Gastrocnemius medialis (tissue), 4 donors: ENCODE data around the gene TMEM171. TPM values are rescaled to one million over a fixed set of nuclear protein-coding genes. Genes with fewer than 3 reads are reported as not detected.

Source experiments
- ATAC-seq, 2 donors: fragments of 150-250 bp; one replicate each; pipeline ENCODE4 v1.9.1; 2016
- DNase-seq, 2 donors: peaks; one replicate each; pipeline ENCODE4 v3.0.0-alpha.2; 2019
- H3K27ac ChIP-seq, 4 donors: fragments of 200-600 bp; sonication (generic); 1 replicate in 1 of 4; 2 replicates in 3 of 4; pipeline ENCODE4 v1.5.1; 2016 to 2018; ENCODE audit warnings: mild to moderate bottlenecking in 2 of 4, moderate library complexity in 1 of 4
- H3K27me3 ChIP-seq, 3 donors: fragments of 200-600 bp; sonication (generic) in 2 of 3; 1 replicate in 1 of 3; 2 replicates in 2 of 3; pipeline versions ENCODE4 v1.5.1 to v1.6.0; 2016 to 2019; ENCODE audit warnings: mild to moderate bottlenecking in 1 of 3, moderate library complexity in 1 of 3
- H3K36me3 ChIP-seq, 2 donors: fragments of 200-600 bp; sonication (generic) in 1 of 2; one replicate each; pipeline ENCODE4 v1.5.1; 2017 to 2018
- H3K4me1 ChIP-seq, 2 donors: fragments of 200-600 bp; sonication (generic) in 1 of 2; one replicate each; pipeline ENCODE4 v1.5.1; 2016 to 2017; ENCODE audit warnings: mild to moderate bottlenecking in 2 of 2
- H3K4me3 ChIP-seq, 4 donors: fragments of 200-600 bp; sonication (generic) in 3 of 4; 1 replicate in 1 of 4; 2 replicates in 3 of 4; pipeline ENCODE4 v1.5.1; 2016 to 2019; ENCODE audit warnings: mild to moderate bottlenecking in 2 of 4
- H3K9me3 ChIP-seq, 3 donors: fragments of 200-600 bp; sonication (generic) in 2 of 3; 1 replicate in 1 of 3; 2 replicates in 2 of 3; pipeline ENCODE4 v1.5.1; 2016 to 2019
- CTCF ChIP-seq, 5 experiments: fragments of 450-650 bp in 3 of 5; fragments of 200-600 bp in 2 of 5; sonication (generic) in 2 of 5; IDR thresholded peaks in 4 of 5; conservative IDR thresholded peaks in 1 of 5; 1 replicate in 4 of 5; 2 replicates in 1 of 5; pipeline ENCODE4 v1.5.1; 2016 to 2019; ENCODE audit warnings: antibody characterized with exemption in 5 of 5, mild to moderate bottlenecking in 3 of 5, moderate library complexity in 3 of 5
- POLR2A ChIP-seq, 2 donors: fragments of 450-650 bp; IDR thresholded peaks; one replicate each; pipeline ENCODE4 v1.6.1; 2017; ENCODE audit warnings: antibody characterized with exemption in 2 of 2, mild to moderate bottlenecking in 2 of 2, moderate library complexity in 2 of 2
- in situ Hi-C, 4 donors: fragments of 200-750 bp; cut with MboI; loops; one replicate each; pipeline versions ENCODE4 v1.15.0 to v1.8.0; 2017; ENCODE audit warnings: low sequenced_read_pairs in 4 of 4
- intact Hi-C: fragments of 100-400 bp; cut with DNase I; formaldehyde crosslinking; loops from one replicate; pipeline ENCODE4 v1.15.1; 2023; ENCODE audit warnings: low total_unique reads
- total RNA-seq, 4 donors: library from RNA; depleted of rRNA; stranded (reverse); fragments of >200 nt; gene quantifications; one replicate each; pipeline versions ENCODE4 v1.1.0 to v1.2.3, GENCODE V29; 2016

The TMEM171 gene
- total RNA-seq, 4 donors from 2014 or later = 0.27 to 0.97 TPM; not detected in 2

DNA sequence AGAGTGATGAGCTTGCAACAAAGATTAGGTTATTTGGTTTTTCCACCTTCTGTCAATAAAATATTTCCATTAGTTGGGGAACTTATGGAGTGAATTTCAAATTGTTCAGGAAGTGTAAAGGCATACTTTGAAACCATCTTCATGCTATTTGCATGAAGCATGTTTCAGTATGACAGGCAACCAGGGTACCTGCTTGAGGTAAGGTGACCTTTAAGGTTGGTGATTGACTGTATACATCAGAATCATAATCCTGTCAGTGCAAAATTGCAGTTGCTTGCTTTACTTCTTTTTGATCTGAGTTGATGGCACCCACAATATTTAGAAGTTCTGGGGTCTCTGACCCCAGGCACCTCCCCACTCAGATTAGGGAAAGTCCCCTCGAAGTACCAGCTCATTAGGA lies 26.0 kb upstream of the TMEM171 start:
- no peak for ATAC-seq
- Histone ChIP-seq H3K36me3 (no peaks in the 10 kb centered on the region), H3K27ac (no peak overlapping the region), H3K4me1 (no peaks in the 10 kb centered on the region), H3K9me3 (no peaks in the 10 kb centered on the region), H3K4me3 (no peak overlapping the region), H3K27me3 (no peaks in the 10 kb centered on the region)
- TF ChIP-seq POLR2A (IDR thresholded peaks at IDR 0.05) (no peak), CTCF (IDR thresholded peaks at IDR 0.05 in 4 of 5, conservative IDR thresholded peaks at IDR 0.05 in 1 of 5) (no peak)
- in situ Hi-C loops (no loop called here), intact Hi-C loops (loop anchor here (10.0 kb wide), 1 partner anchor 120 kb away; no protein-coding TSS in a partner anchor)
- DNase-seq = no peak

DNA sequence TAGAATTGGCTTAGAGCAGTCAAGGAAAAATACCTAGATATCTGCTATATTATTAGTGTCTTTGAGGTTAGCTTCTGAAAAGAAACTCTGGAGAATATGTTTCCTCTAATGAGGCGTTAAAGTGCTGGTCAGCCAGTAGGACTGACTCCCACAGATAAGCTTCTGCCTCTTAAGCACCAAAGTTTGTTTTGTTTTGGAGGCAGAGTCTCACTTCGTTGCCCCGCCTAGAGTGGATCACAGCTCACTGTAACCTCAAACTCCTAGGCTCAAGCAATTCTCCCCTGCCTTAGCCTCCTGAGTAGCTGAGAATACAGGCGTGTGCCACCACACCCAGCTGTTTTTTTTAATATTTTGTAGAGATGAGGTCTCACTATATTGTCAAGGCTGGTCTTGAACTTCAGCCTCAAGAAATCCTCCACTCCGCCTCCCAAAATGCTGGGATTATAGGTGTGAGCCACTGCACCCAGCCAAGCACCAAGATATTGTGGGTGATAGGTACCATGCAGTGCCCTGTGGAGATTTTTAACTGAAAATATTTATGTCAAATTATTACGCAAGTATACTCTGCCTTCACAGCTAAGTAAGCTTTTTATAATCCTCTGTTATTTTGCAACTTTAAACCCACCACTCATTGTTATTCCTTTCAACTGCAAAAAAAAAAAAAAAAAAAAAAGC lies 24.7 kb upstream of the TMEM171 start:
- no peaks in the 10 kb centered on the region for H3K36me3 ChIP-seq
- ATAC-seq (no peak), DNase-seq (no peak)
- no peaks in the 10 kb centered on the region for H3K9me3 ChIP-seq
- intact Hi-C loops = loop anchor here (10.0 kb wide), 1 partner anchor 119 kb away; no protein-coding TSS in a partner anchor
- TF ChIP-seq POLR2A (IDR thresholded peaks at IDR 0.05) (no peak), CTCF (IDR thresholded peaks at IDR 0.05 in 4 of 5, conservative IDR thresholded peaks at IDR 0.05 in 1 of 5) (no peak)
- no peak overlapping the region for H3K27ac ChIP-seq
- in situ Hi-C loops = no loop called here
- no peaks in the 10 kb centered on the region for H3K27me3 ChIP-seq
- H3K4me3 ChIP-seq = no peak overlapping the region
- no peaks in the 10 kb centered on the region for H3K4me1 ChIP-seq

DNA sequence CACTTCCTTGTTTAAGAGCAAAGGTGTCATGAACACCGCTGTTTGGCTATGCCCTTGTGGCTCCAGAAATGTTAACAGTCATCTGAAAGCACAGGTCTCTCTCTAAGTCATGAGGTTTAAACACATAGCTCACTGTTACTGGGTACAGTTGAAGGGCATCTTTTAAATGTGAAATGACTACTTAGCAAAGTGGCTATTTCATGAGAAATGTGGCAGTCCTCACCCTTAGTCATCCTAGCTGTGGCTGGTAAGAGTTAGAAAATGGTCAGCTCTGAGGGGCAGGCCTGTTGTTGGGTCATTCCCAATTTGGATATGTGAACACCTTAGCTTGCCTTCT lies 24.2 kb upstream of the TMEM171 start:
- no peak overlapping the region for H3K27ac ChIP-seq
- no peaks in the 10 kb centered on the region for H3K4me1 ChIP-seq
- intact Hi-C loops (loop anchor here (10.0 kb wide), 1 partner anchor 119 kb away; no protein-coding TSS in a partner anchor), in situ Hi-C loops (no loop called here)
- H3K27me3 ChIP-seq = no peaks in the 10 kb centered on the region
- ATAC-seq (no peak), DNase-seq (no peak)
- H3K4me3 ChIP-seq = no peak overlapping the region
- TF ChIP-seq POLR2A (IDR thresholded peaks at IDR 0.05) (no peak), CTCF (IDR thresholded peaks at IDR 0.05 in 4 of 5, conservative IDR thresholded peaks at IDR 0.05 in 1 of 5) (no peak)
- H3K9me3 ChIP-seq = no peaks in the 10 kb centered on the region
- H3K36me3 ChIP-seq = no peaks in the 10 kb centered on the region

DNA sequence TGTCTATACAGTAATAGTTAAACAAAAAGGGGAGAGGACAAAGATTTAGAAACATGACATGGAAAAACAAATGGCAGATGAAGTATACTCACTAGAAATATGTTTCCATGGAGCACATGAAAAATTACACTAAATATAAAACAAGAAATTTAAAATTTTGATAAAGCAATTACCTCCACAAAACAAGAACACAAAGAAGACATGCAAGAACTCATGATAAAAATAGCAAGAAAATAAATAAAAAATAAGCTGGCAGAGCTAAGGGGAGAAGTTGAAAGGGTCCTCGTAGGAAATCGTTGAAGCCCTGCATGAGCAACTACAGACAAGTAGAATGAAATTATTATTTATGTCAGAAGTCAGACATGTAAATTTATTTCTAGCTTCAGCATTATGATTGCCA lies 22.6 kb upstream of the TMEM171 start:
- H3K9me3 ChIP-seq = no peaks in the 10 kb centered on the region
- in situ Hi-C loops (no loop called here), intact Hi-C loops (loop anchor here (10.0 kb wide), 1 partner anchor 117 kb away; no protein-coding TSS in a partner anchor)
- ATAC-seq (no peak), DNase-seq (no peak)
- H3K4me1 ChIP-seq = no peaks in the 10 kb centered on the region
- no peak overlapping the region for H3K4me3 ChIP-seq
- no peaks in the 10 kb centered on the region for H3K27me3 ChIP-seq
- H3K27ac ChIP-seq = no peak overlapping the region
- no peaks in the 10 kb centered on the region for H3K36me3 ChIP-seq
- TF ChIP-seq POLR2A (IDR thresholded peaks at IDR 0.05) (no peak), CTCF (IDR thresholded peaks at IDR 0.05 in 4 of 5, conservative IDR thresholded peaks at IDR 0.05 in 1 of 5) (no peak)

DNA sequence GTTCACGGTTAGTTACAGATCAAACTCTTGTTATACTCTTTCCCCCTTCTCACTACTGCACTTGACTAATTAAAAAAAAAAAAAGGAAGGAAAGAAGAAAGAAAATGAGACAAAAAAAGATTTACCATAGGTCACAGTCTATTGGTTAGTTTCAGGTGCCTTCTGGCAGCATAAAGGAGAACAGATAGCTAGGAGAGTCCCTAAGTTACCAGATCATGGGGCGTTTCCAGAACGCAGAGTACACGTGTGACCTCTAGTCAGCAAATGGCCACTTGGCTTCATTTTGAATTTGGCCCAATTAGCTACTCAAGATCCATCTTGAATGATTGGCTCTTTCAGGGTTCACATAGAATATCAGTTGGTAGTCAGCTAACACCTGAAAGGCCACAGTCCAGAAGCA lies 20.3 kb upstream of the TMEM171 start:
- ATAC-seq (no peak), DNase-seq (no peak)
- H3K4me1 ChIP-seq = no peaks in the 10 kb centered on the region
- in situ Hi-C loops (no loop called here), intact Hi-C loops (no loop called here)
- no peak overlapping the region for H3K4me3 ChIP-seq
- H3K27me3 ChIP-seq = no peaks in the 10 kb centered on the region
- TF ChIP-seq POLR2A (IDR thresholded peaks at IDR 0.05) (no peak), CTCF (IDR thresholded peaks at IDR 0.05 in 4 of 5, conservative IDR thresholded peaks at IDR 0.05 in 1 of 5) (no peak)
- H3K27ac ChIP-seq = no peak overlapping the region
- no peaks in the 10 kb centered on the region for H3K9me3 ChIP-seq
- H3K36me3 ChIP-seq = no peaks in the 10 kb centered on the region
